HG02884 (cell line): ENCODE data around the gene PCSK5.

ENCODE experiments used
- ATAC-seq: cut with Tn5 transposase; IDR thresholded peaks from one replicate; pipeline ENCODE4 v1.9.1; 2021; ENCODE audit warnings: mild to moderate bottlenecking, moderate library complexity; ENCODE audit not compliant: unreplicated experiment

The PCSK5 gene

DNA sequence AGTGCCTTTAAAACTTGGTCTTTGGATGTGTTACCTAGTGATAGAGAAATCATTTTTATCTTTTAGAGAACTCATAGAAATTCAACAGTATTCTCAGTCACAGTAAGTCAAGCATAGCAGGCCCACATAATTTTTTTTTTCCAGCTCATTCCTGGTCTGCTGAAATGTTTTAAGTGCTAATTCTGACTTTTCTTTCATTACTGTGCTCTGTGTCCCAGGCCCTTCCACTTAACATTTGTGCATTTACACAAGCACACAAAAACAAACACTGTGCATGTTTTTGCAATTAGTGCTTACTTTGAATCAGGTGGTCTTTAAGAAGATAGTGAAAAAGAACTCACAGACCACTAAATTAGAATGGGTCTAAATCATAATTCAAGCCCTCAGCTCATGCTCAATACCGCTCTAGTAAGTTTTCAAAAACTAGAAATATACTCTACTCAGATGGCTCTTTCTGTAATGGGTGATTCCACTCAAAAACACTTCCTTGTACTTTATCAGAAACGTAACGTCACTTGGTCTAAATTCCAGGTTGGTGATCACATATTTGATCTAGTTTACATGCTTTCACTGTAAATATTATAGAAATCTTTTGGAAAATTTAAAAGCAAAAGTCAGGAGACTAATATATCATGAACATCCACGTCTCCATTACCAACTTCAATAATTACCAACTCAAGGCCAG lies 107.8 kb downstream of the PCSK5 start:
- ATAC-seq: no peak

DNA sequence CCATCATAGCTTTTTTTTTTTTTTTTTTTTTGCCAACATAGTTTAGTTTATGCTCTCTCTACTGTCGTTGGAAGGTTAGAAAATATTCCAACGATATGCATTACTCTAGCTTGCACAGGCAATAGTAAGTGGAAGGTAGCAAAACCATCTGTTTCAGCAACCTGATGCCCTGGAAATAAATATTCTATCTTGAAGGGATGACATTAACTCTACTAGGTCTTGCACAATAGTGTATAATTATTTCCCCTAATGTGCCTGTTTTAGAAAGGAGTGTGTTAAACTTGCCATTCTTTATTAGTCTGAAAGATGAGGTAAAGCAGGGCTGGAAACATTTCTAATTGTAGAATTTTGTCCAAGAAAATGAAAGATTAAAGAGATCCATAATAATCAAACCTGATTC lies 111.0 kb downstream of the PCSK5 start:
- no peak for ATAC-seq

DNA sequence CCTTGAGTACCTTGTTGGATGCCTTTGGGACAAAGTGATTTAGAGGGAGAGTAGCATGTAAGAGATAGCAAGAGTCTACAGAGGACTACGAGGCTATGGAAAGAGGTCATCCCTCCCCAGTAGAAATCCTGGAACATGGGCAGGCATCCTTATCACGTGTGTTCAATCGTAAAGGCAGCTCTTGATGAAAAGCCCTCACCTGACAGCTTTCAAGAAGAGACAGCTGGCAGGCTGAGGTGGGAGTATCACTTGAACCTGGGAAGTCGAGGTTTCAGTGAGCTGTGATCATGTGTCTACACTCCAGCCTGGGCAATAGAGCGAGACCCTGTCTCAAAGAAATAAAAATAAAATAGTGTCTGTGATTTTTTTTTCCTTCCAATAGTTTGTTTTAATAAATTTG lies 112.6 kb downstream of the PCSK5 start:
- no peak for ATAC-seq

DNA sequence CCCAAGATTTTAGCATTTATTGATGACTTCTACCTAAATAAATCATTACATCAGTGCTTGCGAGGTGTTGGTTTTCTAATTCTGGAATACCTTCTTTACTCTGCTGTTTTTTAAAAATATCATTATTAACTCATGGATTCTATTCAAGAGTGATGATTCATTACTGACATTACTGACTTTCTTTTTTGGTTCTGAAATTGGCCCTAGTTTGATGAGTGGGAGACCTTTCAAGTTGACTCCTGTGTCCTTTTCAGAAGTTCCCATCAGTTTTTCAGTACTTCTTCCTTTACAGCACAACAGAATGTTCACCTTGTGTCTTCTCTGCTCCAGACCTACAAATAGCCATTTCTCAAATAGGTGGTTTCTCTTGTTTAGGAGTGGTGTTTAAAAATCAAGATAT lies 114.1 kb downstream of the PCSK5 start:
- ATAC-seq: peak; percentile 91

DNA sequence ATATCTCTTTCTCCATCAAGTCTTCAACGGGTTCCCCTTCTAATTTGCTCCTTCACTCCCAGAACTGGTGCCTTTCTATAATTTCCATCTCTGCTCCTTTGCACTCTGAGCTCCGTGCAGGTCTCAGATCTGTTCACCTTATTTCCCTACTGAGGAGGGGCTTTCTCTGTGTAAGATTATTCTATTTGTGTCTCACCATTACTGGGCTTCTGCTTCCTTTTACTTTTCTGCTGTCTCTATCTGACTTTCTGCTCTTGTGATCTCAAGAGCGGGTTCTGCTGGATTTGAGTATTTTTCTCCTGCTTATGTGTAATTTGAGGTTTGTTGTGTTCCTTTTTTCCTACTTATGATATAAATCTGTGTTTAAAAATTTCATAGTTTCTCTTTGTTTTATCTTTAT lies 117.5 kb downstream of the PCSK5 start:
- ATAC-seq: no peak

DNA sequence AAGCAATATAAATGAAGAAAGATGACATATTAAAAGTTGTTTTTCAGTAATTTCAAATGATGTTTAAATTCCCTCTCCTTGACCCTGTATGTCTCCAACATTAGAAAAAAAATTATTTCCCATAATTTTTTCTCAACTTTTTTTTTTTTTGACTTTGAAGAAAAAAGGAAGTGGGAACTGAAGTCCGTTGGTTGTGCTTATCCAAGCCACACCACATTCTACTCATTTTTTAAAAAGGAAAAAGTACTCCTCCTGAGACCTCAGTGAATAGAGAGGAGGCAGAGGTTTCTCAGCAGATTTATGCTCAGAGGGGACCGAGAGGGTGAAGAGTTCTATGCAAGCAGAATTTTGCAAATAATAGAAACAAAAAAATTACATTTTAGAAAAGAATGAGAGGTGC lies 123.3 kb downstream of the PCSK5 start:
- no peak for ATAC-seq

DNA sequence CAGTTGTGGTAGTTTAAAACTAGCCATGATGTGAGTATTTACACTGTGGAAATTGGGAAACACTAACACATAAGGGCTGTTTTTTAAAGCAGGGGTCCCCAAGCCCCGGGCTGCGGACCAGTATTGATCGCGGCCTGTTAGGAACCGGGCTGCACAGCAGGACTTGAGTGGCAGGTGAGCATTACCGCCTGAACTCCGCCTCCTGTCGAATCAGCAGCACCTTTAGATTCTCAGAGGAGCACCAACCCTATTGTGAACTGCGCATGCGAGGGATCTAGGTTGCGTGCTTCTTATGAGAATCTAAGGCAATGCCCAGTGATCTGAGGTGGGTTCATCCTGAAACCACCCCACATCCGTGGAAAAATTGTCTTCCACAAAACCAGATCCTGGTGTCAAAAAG lies 127.8 kb downstream of the PCSK5 start:
- ATAC-seq: no peak

DNA sequence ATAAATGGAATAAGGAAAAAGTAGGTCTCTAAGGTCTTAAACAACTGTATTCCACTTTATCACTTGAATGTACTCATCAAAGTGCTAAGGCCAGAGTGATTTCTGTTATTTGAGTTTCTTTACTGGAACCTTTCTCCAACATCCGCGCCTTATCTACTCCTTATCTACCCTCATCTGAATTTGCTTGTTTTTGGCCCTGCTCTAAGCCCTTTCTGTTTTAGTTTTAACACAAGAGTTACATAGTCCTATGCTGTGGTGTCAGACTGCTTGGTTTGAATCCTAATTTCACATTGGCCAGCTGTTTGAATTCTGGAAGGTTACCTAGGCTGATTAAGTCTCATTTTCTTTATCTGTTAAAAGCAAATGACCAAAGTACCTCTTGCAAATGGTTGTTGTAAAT lies 128.3 kb downstream of the PCSK5 start:
- ATAC-seq: no peak

DNA sequence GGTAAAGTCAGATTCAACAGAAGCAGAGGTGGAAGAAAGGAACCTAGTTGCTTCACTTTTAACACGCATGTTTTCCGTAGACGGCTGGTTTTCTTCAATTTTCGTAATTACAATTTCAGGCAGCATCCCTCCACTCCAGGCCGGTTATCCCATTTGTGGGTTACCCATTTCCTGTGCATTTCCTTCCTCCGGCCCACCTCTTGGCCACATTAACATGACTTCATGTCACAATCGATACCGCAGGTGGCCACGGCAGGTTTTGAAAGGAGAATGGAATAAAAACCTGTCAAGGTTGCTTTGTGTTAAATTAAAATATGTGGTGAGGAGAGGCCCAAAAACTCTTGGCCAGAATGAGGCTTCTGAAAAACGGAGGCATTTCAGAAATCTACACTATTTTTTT lies 130.2 kb downstream of the PCSK5 start:
- no peak for ATAC-seq

DNA sequence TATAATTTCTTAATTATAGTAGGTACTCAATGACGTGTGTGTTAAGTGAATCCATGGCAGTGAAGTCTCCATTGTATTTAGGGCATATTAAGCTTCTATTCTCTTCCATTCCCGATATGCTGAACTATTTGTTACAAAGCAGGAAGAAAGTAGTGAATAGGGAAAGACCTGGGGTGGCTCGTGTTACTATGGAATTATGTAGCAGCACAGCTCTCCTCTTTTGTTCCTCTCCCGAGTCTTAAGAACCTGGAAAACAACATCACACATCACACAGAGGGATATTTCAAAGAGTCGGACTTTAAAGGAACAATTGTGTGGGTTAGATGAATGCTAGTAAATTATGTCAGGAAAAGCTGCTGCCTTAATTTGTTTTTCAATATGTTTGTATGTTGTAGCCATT lies 131.8 kb downstream of the PCSK5 start:
- ATAC-seq: no peak

DNA sequence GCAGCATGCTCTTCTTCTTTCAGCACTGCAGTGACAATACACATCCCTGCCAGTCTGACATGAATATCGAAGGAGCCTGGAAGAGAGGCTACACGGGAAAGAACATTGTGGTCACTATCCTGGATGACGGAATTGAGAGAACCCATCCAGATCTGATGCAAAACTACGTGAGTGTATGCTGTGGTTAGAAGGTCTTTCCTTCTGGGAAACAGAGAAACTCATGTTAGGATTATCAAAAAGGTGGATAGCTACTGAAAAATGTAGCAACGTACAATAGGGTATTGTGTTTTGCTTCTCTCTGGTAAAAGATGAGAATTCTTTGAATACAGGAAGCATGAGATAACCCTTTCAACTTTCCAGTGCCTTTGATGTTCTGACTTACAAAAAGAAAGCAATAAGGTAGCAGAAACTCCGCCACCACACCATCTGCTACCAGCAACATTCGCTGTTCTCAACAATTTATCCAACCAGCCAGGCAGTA lies 133.3 kb downstream of the PCSK5 start:
- no peak for ATAC-seq

DNA sequence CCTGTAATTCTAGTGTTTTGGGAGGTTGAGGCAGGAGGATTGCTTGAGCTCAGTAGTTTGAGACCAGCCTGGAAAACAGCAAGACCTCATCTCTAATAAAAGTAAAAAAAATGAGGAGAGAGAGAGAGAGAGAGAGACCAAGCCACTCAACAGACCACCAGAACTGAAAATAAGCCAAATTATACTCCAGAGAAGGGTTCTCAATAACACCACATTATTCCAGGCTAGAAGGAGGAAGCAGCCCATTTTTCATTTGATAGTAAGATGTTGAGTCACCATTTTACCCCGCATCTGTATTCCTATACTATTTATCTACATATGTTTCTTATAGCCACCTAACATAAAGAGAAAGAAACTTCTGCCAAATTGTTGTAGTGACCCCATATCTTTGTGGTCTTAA lies 134.8 kb downstream of the PCSK5 start:
- no peak for ATAC-seq

DNA sequence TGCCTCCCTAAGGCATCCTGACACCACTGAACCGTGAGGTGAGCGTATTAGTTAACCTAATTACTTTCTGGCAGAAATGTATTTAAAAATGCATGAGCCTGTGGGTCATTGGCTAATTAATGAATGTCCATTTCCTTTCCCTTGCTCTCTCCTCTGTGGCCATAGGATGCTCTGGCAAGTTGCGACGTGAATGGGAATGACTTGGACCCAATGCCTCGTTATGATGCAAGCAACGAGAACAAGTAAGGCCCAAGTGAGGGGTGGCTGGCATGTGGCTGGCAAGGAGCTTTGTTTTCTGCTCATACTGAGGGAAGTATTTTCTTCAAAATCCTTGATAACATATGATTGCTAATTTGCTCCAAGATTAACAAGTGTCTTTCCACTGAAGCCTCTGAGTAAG lies 136.3 kb downstream of the PCSK5 start:
- ATAC-seq: no peak

DNA sequence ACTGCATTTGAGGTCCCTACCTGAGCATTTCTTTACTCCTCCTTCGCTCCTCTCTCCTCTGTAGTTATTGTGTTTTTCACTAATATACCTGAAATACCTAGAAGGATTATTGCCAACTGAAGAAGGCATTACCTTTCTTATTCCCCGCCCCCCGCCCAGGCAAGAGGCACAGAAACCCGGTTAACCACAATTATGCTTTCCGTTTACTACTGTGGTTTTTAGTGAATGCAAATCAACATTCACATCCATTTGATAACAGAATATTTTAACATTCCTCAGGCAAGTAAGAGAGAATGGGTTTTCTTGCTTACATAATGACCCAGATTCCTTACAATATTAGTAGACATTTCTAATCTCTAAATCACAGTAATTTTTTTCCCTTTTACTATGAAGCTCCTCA lies 136.9 kb downstream of the PCSK5 start:
- ATAC-seq: no peak

DNA sequence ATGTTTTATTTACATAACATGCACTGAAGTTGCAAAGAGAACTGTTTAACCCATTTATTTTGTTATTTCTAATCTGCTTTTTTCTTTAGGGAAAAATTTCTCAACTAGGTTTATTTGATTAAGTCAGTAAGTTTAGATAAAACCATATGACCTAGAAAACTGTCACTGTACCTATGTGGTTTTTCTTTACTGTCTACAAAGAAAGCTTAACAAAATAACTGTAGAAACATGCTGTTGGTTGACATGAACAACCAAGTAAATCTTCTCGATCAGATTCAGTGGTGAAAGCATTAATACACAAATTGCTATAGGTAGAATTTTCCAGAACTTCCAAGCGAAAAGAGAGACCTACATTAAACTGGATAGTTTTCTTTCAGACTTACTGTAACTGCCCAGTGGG lies 137.4 kb downstream of the PCSK5 start:
- no peak for ATAC-seq

DNA sequence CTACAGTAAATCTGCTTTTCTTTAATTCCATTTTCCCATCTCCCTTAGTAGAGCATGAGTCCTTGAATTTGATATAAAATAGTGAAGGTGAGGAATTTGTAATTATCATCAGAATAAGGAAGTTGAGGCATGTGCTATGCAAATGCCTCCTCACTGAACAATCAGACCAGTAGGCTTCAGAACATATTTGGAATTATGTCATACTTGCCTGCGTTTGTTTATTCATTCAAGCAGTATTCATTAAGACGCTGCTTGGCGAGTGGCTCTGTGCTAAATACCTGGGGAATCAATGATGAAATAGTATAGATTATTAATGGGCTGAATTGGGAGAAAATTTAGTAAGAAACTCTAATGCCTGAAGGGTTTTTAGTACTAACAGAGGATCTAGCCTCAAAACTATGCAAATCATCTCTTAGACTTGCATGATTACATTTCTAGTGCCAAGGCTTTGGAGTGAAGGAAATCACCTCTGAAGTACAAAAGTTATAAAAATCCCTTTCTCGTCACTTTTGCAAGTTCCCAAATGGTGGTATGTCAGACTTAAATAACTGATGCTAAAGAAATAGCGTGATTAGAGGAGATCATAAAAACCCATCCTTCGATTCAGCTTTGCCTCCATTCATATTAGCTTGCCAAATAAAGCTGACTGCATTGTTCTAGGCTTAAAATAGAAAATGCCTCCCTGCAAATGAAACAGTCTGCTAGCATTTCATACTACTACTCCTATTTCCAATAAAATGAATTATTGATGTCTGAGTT lies 141.7 kb downstream of the PCSK5 start:
- no peak for ATAC-seq

DNA sequence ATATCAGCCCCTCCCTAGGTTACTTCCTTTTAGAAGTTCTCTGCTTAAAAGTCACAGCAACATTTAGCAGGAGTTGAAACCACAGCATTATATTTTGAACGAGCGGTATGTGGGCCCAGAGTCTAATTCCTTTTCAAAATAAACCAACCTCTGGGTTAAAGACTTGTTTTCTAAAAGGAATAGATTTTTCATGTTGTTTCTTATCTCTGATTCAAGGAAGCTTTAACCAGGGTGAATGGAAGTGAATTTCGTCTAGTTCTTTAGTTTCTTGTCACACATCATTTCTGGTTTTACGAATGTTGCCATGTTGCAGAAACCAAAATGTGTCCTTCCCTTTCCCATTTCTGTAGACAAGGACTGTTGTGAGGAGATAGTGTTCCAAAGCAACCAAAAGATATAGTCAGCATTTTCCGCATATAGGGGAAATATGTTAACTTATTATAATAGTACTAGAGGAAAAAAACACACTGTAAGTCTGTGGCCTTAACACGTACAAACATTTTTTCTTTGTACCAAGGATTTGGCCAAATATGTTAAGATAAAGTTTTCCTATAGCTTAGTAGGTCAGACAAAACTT lies 142.4 kb downstream of the PCSK5 start:
- no peak for ATAC-seq

DNA sequence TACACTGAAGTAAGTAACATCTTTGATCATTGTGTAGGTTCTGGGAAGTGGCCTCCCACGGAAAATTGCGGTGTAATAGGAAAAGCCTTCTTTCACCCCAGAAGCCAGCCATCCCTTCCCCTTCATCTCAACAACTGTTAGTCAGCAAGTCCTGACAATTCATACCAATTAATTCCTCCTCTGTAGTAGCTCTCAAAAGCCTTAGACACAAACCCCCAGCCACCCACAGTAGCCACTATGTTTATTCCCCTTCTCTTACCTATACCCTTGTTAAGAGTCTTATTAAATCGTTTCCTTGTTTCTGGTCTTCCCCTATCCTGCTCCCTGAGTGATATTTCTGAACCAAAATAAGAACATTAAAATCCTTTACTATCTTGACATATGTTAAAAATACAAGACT lies 143.6 kb downstream of the PCSK5 start:
- ATAC-seq: no peak

DNA sequence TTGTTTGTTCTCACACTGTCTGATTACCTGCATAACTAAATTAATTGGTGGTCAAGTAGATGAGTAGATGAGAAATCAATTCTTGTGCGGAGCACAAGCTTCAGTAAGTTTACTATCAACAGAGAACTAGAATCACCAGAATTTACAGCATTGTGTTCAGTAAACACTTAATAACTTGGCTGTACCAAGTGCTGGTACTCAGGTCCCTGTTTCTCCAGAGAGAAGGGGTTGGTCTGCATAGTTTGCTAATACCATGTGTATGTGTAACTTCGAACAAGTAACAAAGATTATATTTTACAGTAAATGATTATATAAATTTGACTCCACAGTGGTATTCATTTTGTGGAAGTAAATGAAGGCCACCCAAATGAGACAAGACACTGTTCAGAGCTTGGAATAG lies 146.3 kb downstream of the PCSK5 start:
- no peak for ATAC-seq

DNA sequence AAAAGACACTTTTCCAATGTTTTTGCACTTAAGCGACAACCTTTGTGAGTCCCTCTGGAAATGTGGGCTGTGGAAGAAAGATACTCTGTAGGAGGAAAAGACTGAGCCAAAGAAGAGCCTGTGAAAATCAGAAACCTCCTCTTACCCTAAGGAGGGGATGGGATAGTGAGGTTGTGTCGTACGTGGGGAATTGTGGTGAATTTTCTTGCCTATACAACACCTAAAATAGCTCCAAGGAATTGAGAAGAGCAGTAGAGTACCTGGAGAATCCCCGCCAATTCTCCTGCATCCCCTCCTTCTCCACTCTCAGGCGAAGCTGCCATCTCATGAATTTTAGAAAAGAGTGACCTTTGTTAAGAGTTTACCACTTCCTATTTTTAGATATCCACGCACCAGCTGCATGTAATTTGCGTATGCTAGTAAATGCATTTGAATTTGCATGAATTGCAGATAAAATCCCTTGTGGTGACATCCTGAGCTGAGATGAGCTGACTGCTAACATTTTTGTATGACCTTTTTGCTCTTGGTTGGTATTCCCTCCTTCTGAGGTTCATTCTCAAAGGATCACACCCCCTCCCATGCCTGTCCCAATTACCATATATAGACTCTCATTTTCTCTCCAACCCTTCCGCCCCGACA lies 147.2 kb downstream of the PCSK5 start:
- ATAC-seq: no peak

DNA sequence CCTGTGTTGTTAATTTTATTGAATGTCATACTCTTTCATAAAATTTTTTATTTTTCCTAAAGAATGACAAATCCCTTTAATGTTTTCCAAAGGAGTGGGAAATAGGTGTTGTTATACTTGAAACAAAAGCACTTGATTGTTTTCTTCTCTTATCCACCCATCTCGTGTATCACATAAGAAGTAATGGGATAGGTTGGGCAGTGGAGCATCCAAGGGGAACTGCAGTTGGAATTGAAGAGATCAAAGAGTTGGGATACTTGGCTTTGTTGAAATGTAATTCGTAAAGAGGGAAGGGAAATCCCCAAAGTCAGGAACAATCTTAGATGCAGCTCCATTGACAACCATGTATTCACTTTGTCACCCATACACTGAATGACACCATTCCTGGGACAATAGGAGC lies 148.0 kb downstream of the PCSK5 start:
- no peak for ATAC-seq
